ENCODE measurements around the gene TMEM154.
A peak's percentile ranks its signal among the peaks of the same experiment; 100 is the strongest.

Gene TMEM154

DNA sequence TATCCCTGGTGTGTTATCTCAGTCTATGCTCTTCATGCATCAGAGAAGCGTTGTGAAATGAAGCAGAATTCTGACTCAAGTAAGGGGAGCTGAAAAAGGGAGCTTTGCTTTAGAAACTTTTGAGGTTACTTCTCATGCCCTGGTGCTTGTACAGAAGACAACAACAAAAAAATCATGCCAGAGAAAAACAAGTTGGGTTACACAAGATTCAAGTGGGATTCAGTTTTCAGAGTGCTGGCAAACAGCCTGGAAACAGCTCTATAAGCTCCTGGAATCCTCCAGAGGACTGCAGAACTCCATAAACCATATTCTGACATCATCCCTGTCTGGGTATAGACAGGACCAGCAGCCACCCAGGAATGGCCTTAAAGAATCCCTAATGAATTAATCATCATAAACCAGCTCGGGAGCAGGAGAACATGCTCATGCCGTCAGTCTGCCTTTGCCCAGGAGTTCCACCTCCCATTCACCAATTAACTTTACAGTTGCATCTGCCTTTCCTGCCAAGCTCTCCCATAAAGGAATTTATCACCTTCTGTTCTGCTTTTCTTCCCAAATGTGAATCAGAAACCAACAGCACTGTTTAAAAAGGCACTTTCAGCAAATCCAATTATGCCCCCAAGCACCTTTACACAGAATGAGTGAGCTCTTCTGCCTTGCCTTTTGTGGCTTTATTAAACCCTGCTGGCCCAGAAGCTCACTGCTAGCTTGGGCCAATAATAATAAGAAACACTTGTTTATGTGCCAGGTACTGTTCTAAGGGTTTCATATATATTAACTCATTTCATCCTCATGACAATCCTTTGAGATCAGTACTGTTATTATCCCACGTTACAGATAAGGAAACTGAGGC is 89.4 kb downstream of the TMEM154 start:
- peak; percentile 48 to 81 for DNase-seq

DNA sequence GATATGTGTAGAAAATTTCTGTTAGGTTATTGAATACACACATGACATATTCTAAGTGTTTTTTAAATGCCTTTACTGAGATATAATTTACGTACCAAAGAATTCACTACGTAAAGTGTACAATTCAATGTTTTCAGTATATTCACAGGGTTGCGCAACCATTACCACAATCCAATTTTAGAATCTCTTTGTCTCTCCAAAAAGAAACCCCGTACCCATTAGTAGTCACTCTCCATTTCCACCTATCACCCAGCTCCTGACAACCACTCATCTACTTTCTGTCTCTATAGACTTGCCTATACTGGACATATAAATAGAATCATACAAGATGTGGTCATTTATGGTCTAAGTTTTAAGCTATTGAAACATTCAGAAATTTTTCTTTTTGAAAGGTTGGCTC is 90.9 kb downstream of the TMEM154 start:
- DNase-seq = no peak

DNA sequence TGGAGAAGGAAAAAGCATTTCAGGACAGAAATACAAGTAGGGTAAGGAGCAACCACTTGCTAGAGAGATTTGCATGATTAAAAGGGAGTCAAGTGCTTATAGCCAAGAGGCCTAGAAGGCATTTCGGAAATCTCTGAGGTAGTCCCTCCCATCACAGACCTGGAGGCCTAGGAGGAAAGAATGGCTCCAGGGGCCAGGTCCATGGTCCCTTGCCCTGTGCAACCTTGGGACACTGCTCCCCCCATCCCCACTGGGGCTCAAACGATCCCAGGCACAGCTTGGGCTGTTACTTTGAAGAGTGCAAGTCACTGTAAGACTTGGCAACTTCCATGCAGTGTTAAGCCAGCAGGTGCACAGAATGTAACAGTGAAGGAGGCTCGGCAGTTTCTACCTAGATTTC is 92.7 kb downstream of the TMEM154 start:
- DNase-seq = no peak

- DNase-seq = no peak
Observed at GRCh38 chr4:152586668-152587067, 93.1 kb downstream of the TMEM154 start.

- DNase-seq = no peak
Observed at GRCh38 chr4:152585023-152585441, 94.8 kb downstream of the TMEM154 start.

DNA sequence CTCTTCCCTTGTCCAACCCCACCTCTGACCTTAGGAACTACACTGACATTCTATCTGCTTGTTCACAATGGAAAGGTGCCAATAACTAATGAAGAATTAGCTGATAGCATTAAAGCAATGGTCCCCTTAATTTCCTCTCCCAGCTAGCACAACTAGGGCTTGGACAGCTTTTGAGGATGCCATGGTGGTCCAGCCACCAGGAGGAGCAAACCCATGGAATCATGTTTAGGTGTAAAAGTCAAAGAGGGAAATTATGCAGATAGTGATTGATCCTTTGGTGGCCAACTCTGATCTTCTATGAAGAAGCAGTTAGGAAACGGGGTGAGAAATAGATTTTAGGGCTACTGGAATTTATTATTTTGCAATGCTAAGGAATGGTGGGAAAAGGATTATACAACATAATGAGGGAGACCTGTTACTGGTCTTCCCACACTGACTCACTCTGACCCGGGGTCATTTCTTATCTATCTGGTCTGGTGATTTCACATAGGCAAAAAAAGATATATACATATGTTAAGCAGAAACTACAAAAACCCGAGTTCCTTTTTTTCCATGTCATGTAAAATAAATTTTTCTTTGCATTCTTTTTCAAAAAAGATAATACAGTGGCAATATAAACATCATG is 98.1 kb downstream of the TMEM154 start:
- no peak for DNase-seq

GRCh38 chr4:152579916-152580315 is 99.9 kb downstream of the TMEM154 start:
- DNase-seq = no peak

DNA sequence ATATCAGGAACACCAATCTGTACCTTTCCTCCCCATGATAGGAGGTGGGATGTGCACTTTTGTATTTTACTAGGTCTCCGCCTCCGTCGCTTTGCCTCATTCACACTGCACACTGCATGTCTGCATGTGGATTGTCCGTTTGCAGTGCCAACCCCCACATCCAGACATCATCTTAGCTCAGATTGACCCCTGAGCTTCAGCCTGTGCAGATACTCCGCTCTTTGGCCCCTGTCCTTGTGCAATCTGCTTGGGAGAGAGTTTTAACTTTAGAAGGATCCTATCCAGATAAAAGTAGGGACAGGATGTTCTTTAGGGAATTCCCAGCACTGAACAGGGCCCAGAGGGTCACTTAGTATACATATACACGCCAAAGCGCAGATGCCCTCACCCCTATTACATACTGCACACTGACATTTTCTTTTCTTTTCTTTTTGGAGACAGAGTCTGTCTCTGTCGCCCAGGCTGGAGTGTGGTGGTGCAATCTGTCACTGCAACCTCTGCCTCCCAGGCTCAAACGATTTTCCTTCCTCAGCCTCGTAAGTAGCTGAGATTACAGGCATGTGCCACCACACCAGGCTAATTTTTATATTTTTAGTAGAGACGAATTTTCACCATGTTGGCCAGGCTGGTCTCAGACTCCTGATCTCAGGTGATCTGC is 100.6 kb downstream of the TMEM154 start:
- no peak for DNase-seq

GRCh38 chr4:152578670-152579069 is 101.1 kb downstream of the TMEM154 start:
- no peak for DNase-seq

- no peak for DNase-seq
Observed at GRCh38 chr4:152577708-152578396, 101.9 kb downstream of the TMEM154 start.

- DNase-seq = no peak
Observed at GRCh38 chr4:152575533-152575932, 104.3 kb downstream of the TMEM154 start.

- DNase-seq = no peak
Observed at GRCh38 chr4:152573861-152574260, 105.9 kb downstream of the TMEM154 start.

- DNase-seq = no peak
Observed at GRCh38 chr4:152572417-152573086, 107.2 kb downstream of the TMEM154 start.

- no peak for DNase-seq
Observed at GRCh38 chr4:152571770-152572169, 108.0 kb downstream of the TMEM154 start.

DNA sequence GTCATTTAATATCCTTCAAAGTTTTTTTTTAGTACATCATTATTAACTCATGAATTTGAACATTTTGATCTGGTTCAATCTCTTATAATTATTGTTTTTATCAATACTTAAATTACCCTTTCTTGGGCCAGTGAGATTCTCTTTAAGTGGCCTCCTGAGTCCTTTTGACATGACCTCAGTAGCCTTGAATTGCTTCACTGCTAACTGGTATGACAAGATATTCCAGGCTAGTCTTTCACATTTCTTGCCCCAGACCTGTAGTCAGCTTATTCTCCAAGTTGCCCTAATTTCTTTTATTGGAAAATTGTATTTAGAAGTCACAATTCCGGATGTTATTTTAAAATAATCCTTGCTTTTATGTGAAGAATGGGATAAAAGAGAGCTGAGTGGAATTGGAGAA is 108.5 kb downstream of the TMEM154 start:
- DNase-seq = no peak
